Fibroblast of mammary gland (primary cell): ENCODE results near the gene MAP3K3.

Experiments
- DNase-seq: peaks from one replicate; pipeline ENCODE4 v3.0.0-alpha.2; 2010; ENCODE audit warnings: low read depth
- H3K4me3 ChIP-seq: 2 replicates; pipeline ENCODE4 v1.5.1; 2011; ENCODE audit warnings: low read depth, mild to moderate bottlenecking, low read length, moderate library complexity; ENCODE audit not compliant: control insufficient read depth
- CTCF ChIP-seq: conservative IDR thresholded peaks from 2 replicates; pipeline ENCODE4 v1.5.1; 2011; ENCODE audit warnings: low read depth, low read length, inconsistent platforms; ENCODE audit not compliant: control insufficient read depth, insufficient read depth

MAP3K3 gene

GRCh38 chr17:63588797-63589196, 33.4 kb upstream of the MAP3K3 start:
- TF ChIP-seq CTCF = no peak
- DNase-seq = no peak
- H3K4me3 ChIP-seq = no peak overlapping the region

DNA sequence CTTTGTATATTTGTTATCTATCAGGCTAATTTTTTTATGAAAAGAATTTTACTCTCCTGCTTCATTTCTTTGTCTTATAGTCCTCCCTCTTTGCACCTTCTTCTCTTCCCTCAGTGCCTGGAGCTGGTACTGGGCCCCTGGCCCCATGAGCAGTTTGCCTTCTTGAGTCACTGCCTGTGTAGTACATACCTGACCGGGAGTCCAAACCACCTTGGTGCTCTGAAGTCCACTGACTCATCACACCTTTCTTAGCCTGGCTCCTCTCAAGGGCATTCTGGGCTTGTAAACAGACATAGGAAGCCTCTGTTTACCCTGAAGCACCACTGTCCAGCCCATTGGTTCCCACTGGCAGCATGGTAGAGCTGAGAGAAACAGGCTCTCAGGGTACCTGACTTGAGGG, 32.6 kb upstream of the MAP3K3 start:
- H3K4me3 ChIP-seq = no peak overlapping the region
- no peak for DNase-seq
- TF ChIP-seq CTCF = no peak

- no peak for TF ChIP-seq CTCF
- no peak for DNase-seq
- no peak overlapping the region for H3K4me3 ChIP-seq
Observed at GRCh38 chr17:63592797-63593196, 29.4 kb upstream of the MAP3K3 start.

GRCh38 chr17:63595132-63595531, 27.1 kb upstream of the MAP3K3 start:
- TF ChIP-seq CTCF = no peak
- DNase-seq = no peak
- H3K4me3 ChIP-seq = no peak overlapping the region

- no peak for DNase-seq
- no peak overlapping the region for H3K4me3 ChIP-seq
- no peak for TF ChIP-seq CTCF
Observed at GRCh38 chr17:63596856-63597586, 25.2 kb upstream of the MAP3K3 start.

DNA sequence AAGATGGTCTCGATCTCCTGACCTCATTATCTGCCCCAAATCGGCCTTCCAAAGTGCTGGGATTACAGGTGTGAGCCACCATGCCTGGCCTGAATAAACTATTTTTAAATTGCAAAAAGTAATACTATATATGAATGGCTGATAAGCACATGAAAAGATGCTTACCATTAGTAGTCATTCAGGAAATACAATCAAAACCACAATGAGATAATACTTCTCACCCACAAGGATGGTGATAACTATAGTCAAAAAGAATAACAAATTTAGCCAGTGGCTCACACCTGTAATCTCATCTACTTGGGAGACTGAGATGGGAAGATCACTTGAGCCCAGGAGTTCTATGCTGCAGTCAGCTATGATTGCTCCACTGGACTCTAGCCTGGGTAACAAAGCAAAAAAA, 23.9 kb upstream of the MAP3K3 start:
- DNase-seq = no peak
- H3K4me3 ChIP-seq = no peak overlapping the region

More for the DNA sequence above, 23.9 kb upstream of the MAP3K3 start:
- TF ChIP-seq CTCF = no peak
